Keratinocyte (primary cell): Measurements from ENCODE around the gene DST. TPM values are rescaled to one million over a fixed set of nuclear protein-coding genes. Genes with fewer than 3 reads are reported as not detected.
A peak's percentile ranks its signal among the peaks of the same experiment; 100 is the strongest.

Experiments
- DNase-seq: peaks from one replicate; pipeline ENCODE4 v3.0.0-alpha.2; 2011; ENCODE audit warnings: low read depth, missing footprints, low spot score
- FAIRE-seq: peaks from 2 replicates; lab custom pipeline; 2011; peaks lifted over from hg19 to GRCh38; lab: Jason Lieb, UNC
- H2AFZ ChIP-seq: 2 replicates; pipeline ENCODE4 v1.6.0; 2012; ENCODE audit warnings: low read length, control low read depth, inconsistent platforms; ENCODE audit not compliant: control insufficient read depth
- H3K27ac ChIP-seq: 2 replicates; pipeline ENCODE4 v1.5.1; 2011; ENCODE audit warnings: low read length; ENCODE audit not compliant: control insufficient read depth, insufficient read depth
- H3K27me3 ChIP-seq: 3 replicates; pipeline ENCODE4 v1.6.0; 2011; ENCODE audit warnings: low read length; ENCODE audit not compliant: control insufficient read depth, insufficient read depth; ENCODE audit errors: extremely low read depth
- H3K36me3 ChIP-seq, 2 experiments: 2 replicates in 1 of 2; 3 replicates in 1 of 2; pipeline ENCODE4 v1.5.1; 2011; ENCODE audit warnings: low read length in 2 of 2, mild to moderate bottlenecking in 1 of 2; ENCODE audit not compliant: control insufficient read depth in 2 of 2, insufficient read depth in 2 of 2; ENCODE audit errors: extremely low read depth in 1 of 2
- H3K4me1 ChIP-seq: 3 replicates; pipeline ENCODE4 v1.5.1; 2011; ENCODE audit warnings: low read length; ENCODE audit not compliant: control insufficient read depth, insufficient read depth; ENCODE audit errors: extremely low read depth
- H3K4me2 ChIP-seq: 3 replicates; pipeline ENCODE4 v1.6.0; 2011; ENCODE audit warnings: low read depth, low read length; ENCODE audit not compliant: control insufficient read depth, insufficient read depth; ENCODE audit errors: extremely low read depth
- H3K4me3 ChIP-seq, 3 experiments: fragments of 200-600 bp in 1 of 3; sonication (generic) in 1 of 3; 2 replicates in 2 of 3; 3 replicates in 1 of 3; pipeline ENCODE4 v1.5.1; 2011 to 2016; ENCODE audit warnings: low read length in 3 of 3, mild to moderate bottlenecking in 3 of 3, control low read depth in 2 of 3, inconsistent platforms in 1 of 3, low read depth in 1 of 3, mixed read lengths in 1 of 3, mixed run types in 1 of 3, moderate library complexity in 1 of 3; ENCODE audit not compliant: control insufficient read depth in 2 of 3, insufficient read depth in 2 of 3; ENCODE audit errors: extremely low read depth in 1 of 3
- H3K79me2 ChIP-seq: 2 replicates; pipeline ENCODE4 v1.6.0; 2012; ENCODE audit warnings: low read length; ENCODE audit not compliant: control insufficient read depth, insufficient read depth
- H3K9ac ChIP-seq: 3 replicates; pipeline ENCODE4 v1.6.0; 2011; ENCODE audit warnings: low read length; ENCODE audit not compliant: control insufficient read depth, insufficient read depth; ENCODE audit errors: extremely low read depth
- H3K9me1 ChIP-seq: 3 replicates; pipeline ENCODE4 v1.6.0; 2011; ENCODE audit warnings: low read length; ENCODE audit not compliant: control insufficient read depth, insufficient read depth; ENCODE audit errors: extremely low read depth
- H3K9me3 ChIP-seq: 2 replicates; pipeline ENCODE4 v1.5.1; 2012; ENCODE audit warnings: low read depth, low read length; ENCODE audit not compliant: control insufficient read depth
- H4K20me1 ChIP-seq: 3 replicates; pipeline ENCODE4 v1.6.0; 2011; ENCODE audit warnings: low read length; ENCODE audit not compliant: control insufficient read depth, insufficient read depth; ENCODE audit errors: extremely low read depth
- CTCF ChIP-seq, 3 experiments: IDR thresholded peaks in 1 of 3; conservative IDR thresholded peaks in 1 of 3; optimal IDR thresholded peaks in 1 of 3; 2 replicates in 2 of 3; 3 replicates in 1 of 3; pipeline versions ENCODE3 to v1.5.1; 2011; ENCODE audit warnings: low read length in 3 of 3, mild to moderate bottlenecking in 3 of 3, moderate library complexity in 2 of 3, control low read depth in 1 of 3, inconsistent platforms in 1 of 3; ENCODE audit not compliant: insufficient read depth in 2 of 3; ENCODE audit errors: extremely low read depth in 1 of 3
- EZH2 ChIP-seq: IDR thresholded peaks from one replicate; pipeline ENCODE4 v1.6.1; 2012; ENCODE audit warnings: inconsistent platforms, mild to moderate bottlenecking, low read length, moderate library complexity
- dilution Hi-C: fragments of 300-500 bp; cut with MboI; formaldehyde crosslinking; loops from one replicate; pipeline ENCODE4 v1.7.0; 2020; ENCODE audit warnings: low sequenced_read_pairs; ENCODE audit not compliant: extremely low pct_ligation_motif_present
- polyA plus RNA-seq, 5 experiments: library from polyadenylated mRNA; depleted of rRNA in 3 of 5; stranded (reverse) in 3 of 5; stranded (forward) in 1 of 5; unstranded in 1 of 5; fragments of >200 nt; gene quantifications; 1 replicate in 1 of 5; 2 replicates in 3 of 5; 3 replicates in 1 of 5; pipeline versions ENCODE4 v1.2.1 to v1.2.3, GENCODE V29; 2011 to 2012; ENCODE audit warnings: missing spikeins in 2 of 5, low read depth in 1 of 5, low replicate concordance in 1 of 5

DST gene
- polyA plus RNA-seq, 1 donor (not counting 4 experiments of a cell fraction or from before 2014, with no cell fraction given), result 455 TPM

- peaks cover 0 to 2% of the 10 kb centered on the region in 2 experiments for H3K36me3 ChIP-seq
- H3K27ac ChIP-seq, result no peak overlapping the region
- no peak overlapping the region for H3K4me3 ChIP-seq
- dilution Hi-C loops, result no loop called here
- no peaks in the 10 kb centered on the region for H3K9me3 ChIP-seq
- H3K27me3 ChIP-seq, result no peaks in the 10 kb centered on the region
- no peak overlapping the region for H2AFZ ChIP-seq
- no peak for FAIRE-seq
- no peak overlapping the region for H3K9ac ChIP-seq
- H3K9me1 ChIP-seq, result no peaks in the 10 kb centered on the region
- peaks cover 19% of the 10 kb centered on the region for H3K4me1 ChIP-seq
- no peak overlapping the region for H3K4me2 ChIP-seq
- no peaks in the 10 kb centered on the region for H3K79me2 ChIP-seq
- no peak for DNase-seq
- no peaks in the 10 kb centered on the region for H4K20me1 ChIP-seq
- TF ChIP-seq CTCF (optimal IDR thresholded peaks at IDR 0.05 in 1 of 3, IDR thresholded peaks at IDR 0.05 in 1 of 3, conservative IDR thresholded peaks at IDR 0.05 in 1 of 3; ENCODE audit: extremely low read depth in 1 of 3, insufficient read depth in 2 of 3, low read length in 3 of 3) (no peak), EZH2 (no peak)
Measured at GRCh38 chr6:56685102-56685733, 42.5 kb upstream of the DST start.

- DNase-seq, result no peak
- Histone ChIP-seq H3K27ac (peak overlapping the region; percentile 13), H3K27me3 (no peaks in the 10 kb centered on the region), H3K36me3 (peaks cover 0 to 2% of the 10 kb centered on the region in 2 experiments), H3K9me3 (no peaks in the 10 kb centered on the region), H3K9me1 (no peaks in the 10 kb centered on the region), H3K4me3 (no peak overlapping the region), H2AFZ (no peak overlapping the region), H4K20me1 (no peaks in the 10 kb centered on the region), H3K9ac (no peak overlapping the region), H3K4me2 (no peak overlapping the region), H3K79me2 (no peaks in the 10 kb centered on the region), H3K4me1 (peaks cover 18% of the 10 kb centered on the region)
- dilution Hi-C loops, result no loop called here
- no peak for FAIRE-seq
- TF ChIP-seq EZH2 (no peak), CTCF (optimal IDR thresholded peaks at IDR 0.05 in 1 of 3, IDR thresholded peaks at IDR 0.05 in 1 of 3, conservative IDR thresholded peaks at IDR 0.05 in 1 of 3; ENCODE audit: extremely low read depth in 1 of 3, insufficient read depth in 2 of 3, low read length in 3 of 3) (no peak)
Measured at GRCh38 chr6:56684342-56685101, 41.8 kb upstream of the DST start.
